AG09309 (cell line): ENCODE measurements around the gene RYR2.

Experiments
- DNase-seq: peaks from one replicate; pipeline ENCODE4 v3.0.0-alpha.2; 2010; ENCODE audit warnings: low read depth
- H3K4me3 ChIP-seq: 2 replicates; pipeline ENCODE4 v1.5.1; 2011; ENCODE audit warnings: mild to moderate bottlenecking, low read depth, low read length, moderate library complexity; ENCODE audit not compliant: control insufficient read depth
- CTCF ChIP-seq: IDR thresholded peaks from 2 replicates; pipeline ENCODE4 v1.5.1; 2011; ENCODE audit warnings: mild to moderate bottlenecking, low read depth, low read length, inconsistent platforms; ENCODE audit not compliant: insufficient read depth, control insufficient read depth; ENCODE audit errors: missing control alignments

Gene RYR2

DNA sequence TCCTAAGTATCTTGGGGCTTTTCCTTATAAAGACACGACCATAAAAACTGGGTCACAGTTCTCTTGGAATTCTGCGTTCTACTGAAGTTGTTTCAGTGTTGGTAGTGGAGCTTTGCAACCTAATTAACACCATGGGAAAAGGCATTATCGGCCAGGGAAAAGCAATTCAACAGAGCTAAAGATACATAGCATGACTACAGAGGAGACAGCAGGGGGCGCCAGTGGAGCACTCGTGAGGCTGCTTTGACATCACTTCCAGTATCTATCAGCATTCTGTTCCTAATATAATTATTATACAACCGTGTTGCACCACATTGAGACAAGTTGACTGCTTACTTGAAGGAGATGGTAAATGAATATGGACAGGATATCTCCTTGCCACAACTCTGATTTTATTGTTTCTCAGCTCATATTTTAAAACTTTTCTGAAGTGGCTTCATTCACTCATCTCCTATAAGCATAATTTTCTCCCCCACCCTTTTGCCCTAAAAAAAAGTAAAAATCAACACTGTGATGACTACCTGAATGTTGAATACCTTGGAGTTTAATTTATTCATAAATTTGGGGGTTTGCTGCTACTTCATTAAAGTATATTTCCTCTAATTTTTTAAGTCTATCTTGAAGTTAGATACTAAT, 809.3 kb downstream of the RYR2 start:
- no peak overlapping the region for H3K4me3 ChIP-seq
- peak; percentile 10 for DNase-seq
- TF ChIP-seq CTCF: peak; percentile 56

- H3K4me3 ChIP-seq: no peak overlapping the region
- no peak for TF ChIP-seq CTCF
- no peak for DNase-seq
Measured at GRCh38 chr1:237852342-237852741, 810.4 kb downstream of the RYR2 start.

DNA sequence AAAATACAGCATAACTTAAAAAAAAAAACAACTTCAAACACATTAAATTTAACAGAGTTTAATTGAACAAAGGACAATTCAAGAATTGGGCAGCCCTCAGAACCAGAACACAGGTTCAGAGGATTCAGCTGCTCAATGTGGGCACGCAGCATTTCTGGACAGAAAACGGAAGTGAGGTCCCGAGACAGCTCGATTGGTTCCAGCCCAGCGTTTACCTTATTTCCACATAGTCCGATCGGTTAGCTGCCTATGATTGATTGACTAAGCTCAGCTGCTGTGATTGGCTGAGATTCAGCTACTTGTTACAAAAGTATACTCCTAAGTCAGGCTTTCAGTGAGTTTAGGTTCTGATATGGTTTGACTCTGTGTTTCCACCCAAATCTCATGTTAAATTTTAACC, 815.5 kb downstream of the RYR2 start:
- no peak for TF ChIP-seq CTCF
- DNase-seq: no peak
- H3K4me3 ChIP-seq: no peak overlapping the region

DNA sequence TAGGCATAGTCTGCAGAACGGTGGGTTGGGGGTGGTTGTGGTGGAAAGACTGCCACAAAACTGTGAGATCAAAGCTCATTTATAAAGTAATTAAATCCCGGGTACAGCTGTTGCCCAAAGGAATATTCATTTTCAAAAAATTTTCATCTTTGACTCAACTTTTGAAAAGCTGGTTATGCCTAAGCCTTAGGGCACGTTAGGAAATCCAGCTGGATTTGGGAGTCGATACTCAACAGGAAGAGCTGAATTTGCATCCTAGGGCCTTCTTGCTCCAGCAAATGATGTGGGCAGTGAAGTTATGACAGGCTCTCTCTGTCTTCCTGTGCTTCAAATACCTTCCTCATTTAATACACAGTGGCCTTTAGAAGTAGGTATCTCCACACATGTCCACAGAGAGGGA, 817.0 kb downstream of the RYR2 start:
- no peak overlapping the region for H3K4me3 ChIP-seq
- DNase-seq: no peak
- TF ChIP-seq CTCF: no peak

- no peak for DNase-seq
- H3K4me3 ChIP-seq: no peak overlapping the region
- TF ChIP-seq CTCF: no peak
Measured at GRCh38 chr1:237861944-237862343, 820.0 kb downstream of the RYR2 start.

DNA sequence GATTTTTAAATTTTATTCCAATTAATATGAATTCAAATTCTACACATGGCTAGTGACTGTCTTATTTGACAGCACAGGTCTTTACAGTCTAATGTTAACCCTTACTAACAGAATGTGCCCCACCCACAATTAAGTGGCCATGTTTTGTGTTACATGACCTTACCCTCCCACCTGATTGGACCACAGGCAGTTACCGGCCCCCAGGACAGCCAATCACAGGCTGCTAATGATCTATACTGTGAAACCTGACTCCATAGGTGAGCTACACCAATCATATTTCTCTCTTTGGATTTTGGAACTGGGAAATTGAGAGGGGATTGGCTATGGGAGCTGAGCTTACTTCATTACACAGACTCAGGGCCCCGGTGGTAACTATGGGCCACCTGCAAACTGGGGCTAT, 821.2 kb downstream of the RYR2 start:
- no peak overlapping the region for H3K4me3 ChIP-seq
- DNase-seq: no peak
- TF ChIP-seq CTCF: no peak
